H9 (cell line): ENCODE results near the gene TSEN34. TPM values are rescaled to one million over a fixed set of nuclear protein-coding genes. Genes with fewer than 3 reads are reported as not detected.
"Not testable (repeated sequence)": the region's sequence is repeated elsewhere in the genome, so short reads cannot be mapped to it uniquely, and the experiment has no call there.

Experiments
- DNase-seq: peaks from one replicate; pipeline ENCODE4 v3.0.0-alpha.2; 2017
- H2AFZ ChIP-seq: one replicate; pipeline ENCODE4 v1.6.1; 2013; ENCODE audit warnings: mild to moderate bottlenecking, low read length, control low read depth, moderate library complexity
- H2AK5ac ChIP-seq: 2 replicates; pipeline ENCODE4 v1.6.1; 2013; ENCODE audit warnings: low read length, control low read depth, mixed read lengths; ENCODE audit not compliant: insufficient read length
- H2BK120ac ChIP-seq: one replicate; pipeline ENCODE4 v1.6.1; 2013; ENCODE audit warnings: low read depth, mild to moderate bottlenecking, low read length, control low read depth, inconsistent platforms; ENCODE audit not compliant: poor library complexity, severe bottlenecking
- H2BK12ac ChIP-seq: 2 replicates; pipeline ENCODE4 v1.6.1; 2013; ENCODE audit warnings: low read length, control low read depth, mixed read lengths, low read depth; ENCODE audit not compliant: insufficient read length
- H2BK15ac ChIP-seq: 2 replicates; pipeline ENCODE4 v1.6.1; 2013; ENCODE audit warnings: low read depth, low read length, control low read depth
- H2BK20ac ChIP-seq: one replicate; pipeline ENCODE4 v1.6.1; 2013; ENCODE audit warnings: low read depth, mild to moderate bottlenecking, low read length, control low read depth, inconsistent platforms; ENCODE audit not compliant: poor library complexity, severe bottlenecking
- H2BK5ac ChIP-seq: 2 replicates; pipeline ENCODE4 v1.6.1; 2013; ENCODE audit warnings: low read length, control low read depth, mixed read lengths; ENCODE audit not compliant: insufficient read length
- H3K14ac ChIP-seq: 2 replicates; pipeline ENCODE4 v1.6.1; 2013; ENCODE audit warnings: low read length, control low read depth; ENCODE audit not compliant: insufficient read depth
- H3K18ac ChIP-seq: 2 replicates; pipeline ENCODE4 v1.6.1; 2013; ENCODE audit warnings: low read depth, mild to moderate bottlenecking, mixed read lengths, low read length, control low read depth; ENCODE audit not compliant: insufficient read length
- H3K23ac ChIP-seq: 2 replicates; pipeline ENCODE4 v1.6.1; 2013; ENCODE audit warnings: low read length, control low read depth, mixed read lengths, low read depth; ENCODE audit not compliant: insufficient read length
- H3K23me2 ChIP-seq: 2 replicates; pipeline ENCODE4 v1.6.1; 2013; ENCODE audit warnings: low read depth, mild to moderate bottlenecking, mixed read lengths, low read length, control low read depth; ENCODE audit not compliant: insufficient read length, poor library complexity, severe bottlenecking
- H3K27ac ChIP-seq: 2 replicates; pipeline ENCODE4 v1.5.1; 2013; ENCODE audit warnings: low read length, control low read depth, mixed read lengths, low read depth; ENCODE audit not compliant: insufficient read length
- H3K27me3 ChIP-seq: 2 replicates; pipeline ENCODE4 v1.6.1; 2013; ENCODE audit warnings: low read length, control low read depth, inconsistent platforms; ENCODE audit not compliant: insufficient read depth
- H3K4ac ChIP-seq: 2 replicates; pipeline ENCODE4 v1.6.1; 2013; ENCODE audit warnings: low read depth, mild to moderate bottlenecking, control low read depth, inconsistent platforms, low read length, moderate library complexity
- H3K4me1 ChIP-seq: 2 replicates; pipeline ENCODE4 v1.6.1; 2013; ENCODE audit warnings: low read length, control low read depth, inconsistent platforms; ENCODE audit not compliant: insufficient read depth
- H3K4me2 ChIP-seq: 2 replicates; pipeline ENCODE4 v1.6.1; 2013; ENCODE audit warnings: low read length, control low read depth, mixed read lengths; ENCODE audit not compliant: insufficient read length, insufficient read depth
- H3K56ac ChIP-seq: 2 replicates; pipeline ENCODE4 v1.6.1; 2013; ENCODE audit warnings: low read depth, mild to moderate bottlenecking, mixed read lengths, low read length, control low read depth; ENCODE audit not compliant: insufficient read length
- H3K79me1 ChIP-seq: 2 replicates; pipeline ENCODE4 v1.6.1; 2013; ENCODE audit warnings: low read depth, mild to moderate bottlenecking, moderate library complexity, low read length, control low read depth, inconsistent platforms; ENCODE audit not compliant: insufficient read depth, poor library complexity, severe bottlenecking
- H3K79me2 ChIP-seq: 2 replicates; pipeline ENCODE4 v1.6.1; 2013; ENCODE audit warnings: low read length, control low read depth, inconsistent platforms; ENCODE audit not compliant: insufficient read depth
- H3K9ac ChIP-seq: 2 replicates; pipeline ENCODE4 v1.6.1; 2013; ENCODE audit warnings: low read length, control low read depth, mixed read lengths; ENCODE audit not compliant: insufficient read length; ENCODE audit errors: extremely low read depth
- H3K9me3 ChIP-seq: one replicate; pipeline ENCODE4 v1.6.1; 2013; ENCODE audit warnings: low read depth, low read length, inconsistent platforms; ENCODE audit not compliant: control insufficient read depth
- H3T11ph ChIP-seq: one replicate; pipeline ENCODE4 v1.6.1; 2013; ENCODE audit warnings: mild to moderate bottlenecking, low read length, control low read depth, inconsistent platforms
- H4K20me1 ChIP-seq: one replicate; pipeline ENCODE4 v1.6.1; 2013; ENCODE audit not compliant: control insufficient read depth, insufficient read length, insufficient read depth
- H4K5ac ChIP-seq: 2 replicates; pipeline ENCODE4 v1.6.1; 2013; ENCODE audit warnings: low read depth, mild to moderate bottlenecking, mixed read lengths, low read length, control low read depth; ENCODE audit not compliant: insufficient read length
- H4K8ac ChIP-seq: replicated peaks from 2 replicates; pipeline ENCODE4 v1.6.1; 2013; ENCODE audit warnings: low read length, control low read depth, mixed read lengths, low read depth; ENCODE audit not compliant: insufficient read length
- H4K91ac ChIP-seq: 2 replicates; pipeline ENCODE4 v1.6.1; 2013; ENCODE audit warnings: low read depth, mild to moderate bottlenecking, moderate library complexity, mixed read lengths, low read length, control low read depth; ENCODE audit not compliant: insufficient read length
- H3K27ac Mint-ChIP-seq, 3 experiments: 2 replicates in 2 of 3; 3 replicates in 1 of 3; pipeline ENCODE4 v1.8.0; 2020 to 2021; ENCODE audit warnings: mixed read lengths in 3 of 3, mild to moderate bottlenecking in 1 of 3, moderate library complexity in 1 of 3
- H3K27me3 Mint-ChIP-seq: 2 replicates; pipeline ENCODE4 v1.8.0; 2021; ENCODE audit warnings: low read depth, mild to moderate bottlenecking, moderate library complexity, mixed read lengths
- H3K36me3 Mint-ChIP-seq, 3 experiments: 2 replicates in 2 of 3; 3 replicates in 1 of 3; pipeline ENCODE4 v1.8.0; 2020 to 2021; ENCODE audit warnings: low read depth in 3 of 3, mixed read lengths in 3 of 3; ENCODE audit not compliant: insufficient read depth in 1 of 3
- H3K4me1 Mint-ChIP-seq, 2 experiments: 2 replicates each; pipeline ENCODE4 v1.8.0; 2020; ENCODE audit warnings: mixed read lengths in 2 of 2
- H3K4me3 Mint-ChIP-seq, 2 experiments: 2 replicates in 1 of 2; 3 replicates in 1 of 2; pipeline ENCODE4 v1.8.0; 2020 to 2021; ENCODE audit warnings: mild to moderate bottlenecking in 2 of 2, mixed read lengths in 2 of 2, moderate library complexity in 1 of 2
- H3K9me3 Mint-ChIP-seq, 2 experiments: 2 replicates in 1 of 2; 3 replicates in 1 of 2; pipeline ENCODE4 v1.8.0; 2020; ENCODE audit warnings: mild to moderate bottlenecking in 2 of 2, mixed read lengths in 2 of 2, moderate library complexity in 1 of 2
- CTCF ChIP-seq: fragments of 200-600 bp; sonication (generic); conservative IDR thresholded peaks from 3 replicates; pipeline ENCODE4 v1.8.0; 2021; ENCODE audit warnings: antibody characterized with exemption, mild to moderate bottlenecking
- WGBS: extraction: QIAGEN DNeasy Blood & Tissue Kit; methylation state at CpG from one replicate; pipeline ENCODE4 v1.1.7; 2013; ENCODE audit warnings: missing lambda C conversion rate, low lambda C conversion rate, mixed read lengths; ENCODE audit not compliant: insufficient read length; ENCODE audit errors: extremely low coverage; 5-methylcytosine and 5-hydroxymethylcytosine counted together
- total RNA-seq: library from RNA; stranded (reverse); gene quantifications from 2 replicates; pipeline ENCODE4 v1.2.1, GENCODE V29; 2021

TSEN34 gene
- total RNA-seq, 1 experiment from 2014 or later = 28.3 TPM

- no peak overlapping the region for H2BK20ac ChIP-seq
- no peak overlapping the region for H3K4me2 ChIP-seq
- H3K14ac ChIP-seq = no peak overlapping the region
- no peak overlapping the region for H3K27ac ChIP-seq
- no peak overlapping the region for H3K18ac ChIP-seq
- H2BK15ac ChIP-seq = no peak overlapping the region
- H3K9me3 ChIP-seq = no peaks in the 10 kb centered on the region
- H2BK120ac ChIP-seq = no peak overlapping the region
- Mint-ChIP-seq H3K27me3 (peaks cover 88% of the 10 kb centered on the region), H3K27ac (no peak overlapping the region), H3K36me3 (no peaks in the 10 kb centered on the region; a peak in 1 of 7 replicates), H3K9me3 (peaks cover 14 to 17% of the 10 kb centered on the region in 2 experiments), H3K4me3 (no peak overlapping the region; a peak in 1 of 5 replicates), H3K4me1 (peaks cover 2 to 3% of the 10 kb centered on the region in 2 experiments; a peak in 3 of 4 replicates)
- no peaks in the 10 kb centered on the region for H3K23me2 ChIP-seq
- no peaks in the 10 kb centered on the region for H3K79me1 ChIP-seq
- no peak overlapping the region for H2BK12ac ChIP-seq
- H3K27me3 ChIP-seq = peaks cover 2% of the 10 kb centered on the region; the same call in 1 of the 2 replicates
- H2AFZ ChIP-seq = no peak overlapping the region
- no peaks in the 10 kb centered on the region for H3K79me2 ChIP-seq
- no peak overlapping the region for H2BK5ac ChIP-seq
- H3K9ac ChIP-seq = no peak overlapping the region
- H3K4ac ChIP-seq = no peak overlapping the region
- H3K56ac ChIP-seq = no peak overlapping the region
- DNase-seq = no peak
- WGBS = no CpG with 5 or more reads among the region's 5 CpGs
- no peaks in the 10 kb centered on the region for H4K20me1 ChIP-seq
- no peak for TF ChIP-seq CTCF
- H3T11ph ChIP-seq = no peak overlapping the region
- H2AK5ac ChIP-seq = no peak overlapping the region
- no peak overlapping the region for H4K5ac ChIP-seq
- no peak overlapping the region for H4K8ac ChIP-seq
- H3K4me1 ChIP-seq = no peaks in the 10 kb centered on the region
- H4K91ac ChIP-seq = no peak overlapping the region
- no peak overlapping the region for H3K23ac ChIP-seq
These were observed 42.8 kb downstream of the TSEN34 start for GRCh38 chr19:54233941-54234340.

- H3K27ac ChIP-seq, H2AFZ ChIP-seq, H3K9ac ChIP-seq, H2BK120ac ChIP-seq, H2BK20ac ChIP-seq, H3K4me1 Mint-ChIP-seq, H3K23me2 ChIP-seq, H3K4me1 ChIP-seq, H3K4me2 ChIP-seq, H3K4me3 Mint-ChIP-seq, H4K20me1 ChIP-seq, H3K27me3 ChIP-seq, H3K27ac Mint-ChIP-seq, H2AK5ac ChIP-seq, H3K79me2 ChIP-seq, H3K56ac ChIP-seq, H3K14ac ChIP-seq, H3K9me3 ChIP-seq, H3K79me1 ChIP-seq, H2BK12ac ChIP-seq, H3K4ac ChIP-seq, DNase-seq, H3T11ph ChIP-seq, H3K36me3 Mint-ChIP-seq, H3K18ac ChIP-seq, H4K5ac ChIP-seq, H2BK5ac ChIP-seq, H2BK15ac ChIP-seq, H3K23ac ChIP-seq, H4K8ac ChIP-seq, H4K91ac ChIP-seq: not testable (repeated sequence)
- WGBS = no CpG with 5 or more reads among the region's 21 CpGs
- peaks cover 3 to 24% of the 10 kb centered on the region in 2 experiments; a peak in 3 of 5 replicates for H3K9me3 Mint-ChIP-seq
- peaks cover 52% of the 10 kb centered on the region for H3K27me3 Mint-ChIP-seq
These were observed 48.6 kb downstream of the TSEN34 start for GRCh38 chr19:54239491-54240371.
